Limb (tissue), 2 donors: Measurements from ENCODE around the gene NEK6.

Experiments
- DNase-seq, 2 donors: peaks; one replicate each; pipeline ENCODE4 v3.0.0-alpha.2; 2016; ENCODE audit errors: extremely low spot score in 2 of 2

Gene NEK6

DNA sequence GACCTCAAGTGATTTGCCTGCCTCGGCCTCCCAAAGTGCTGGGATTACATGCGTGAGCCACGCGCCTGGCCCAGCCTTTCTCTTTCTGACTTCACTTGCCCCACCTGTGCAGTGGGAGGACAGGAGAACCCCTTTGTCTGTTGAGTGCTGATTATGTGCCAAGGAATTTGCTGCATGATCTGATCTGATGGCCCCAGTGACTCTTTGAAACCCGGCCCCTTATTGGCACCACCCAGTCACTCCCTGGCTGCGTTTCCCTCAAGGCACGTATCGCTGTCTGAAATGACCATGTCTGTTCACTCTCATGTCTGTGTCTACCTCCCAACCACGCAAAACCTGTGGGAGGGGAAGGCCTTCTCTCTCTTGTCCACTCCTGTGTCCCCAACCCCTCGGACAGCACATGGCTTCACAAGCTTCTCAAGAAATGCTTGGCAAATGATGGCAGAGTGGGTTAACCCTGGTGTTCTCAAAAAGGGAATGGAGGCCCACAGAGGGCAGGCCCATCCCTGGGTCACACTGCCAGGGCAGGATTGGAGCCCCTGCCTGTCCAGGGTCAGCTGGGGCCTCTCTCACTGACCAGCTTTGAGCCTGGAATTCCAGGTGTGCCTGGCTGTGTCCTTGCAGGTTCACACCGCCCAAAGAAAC, 21.9 kb downstream of the NEK6 start:
- no peak for DNase-seq

DNA sequence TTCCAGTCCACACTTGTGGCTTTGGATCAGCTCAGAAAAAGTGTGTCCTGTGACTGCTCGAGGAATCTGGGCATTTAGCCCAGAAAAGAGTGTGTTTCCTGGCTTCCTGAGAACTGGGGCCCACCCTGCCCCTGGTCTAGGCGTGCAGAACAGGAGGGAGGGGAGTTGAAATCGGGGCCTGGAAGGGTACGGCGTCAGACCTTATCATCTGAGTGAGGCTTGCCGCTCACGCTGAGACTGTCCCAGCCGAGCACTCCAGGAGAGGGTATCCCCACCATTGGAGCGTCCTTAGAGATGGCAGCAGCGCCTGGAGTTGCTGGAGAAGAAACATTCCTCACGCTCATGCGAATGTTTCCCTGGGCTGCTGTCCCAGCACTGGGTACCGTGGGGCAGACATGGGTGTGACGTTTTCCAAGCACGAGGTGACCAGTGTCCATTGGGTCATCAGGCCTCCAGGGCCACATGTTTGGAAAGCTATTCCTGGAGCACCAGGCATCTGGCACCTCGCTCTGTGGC, 22.5 kb downstream of the NEK6 start:
- peak; percentile 80 to 88 for DNase-seq

DNA sequence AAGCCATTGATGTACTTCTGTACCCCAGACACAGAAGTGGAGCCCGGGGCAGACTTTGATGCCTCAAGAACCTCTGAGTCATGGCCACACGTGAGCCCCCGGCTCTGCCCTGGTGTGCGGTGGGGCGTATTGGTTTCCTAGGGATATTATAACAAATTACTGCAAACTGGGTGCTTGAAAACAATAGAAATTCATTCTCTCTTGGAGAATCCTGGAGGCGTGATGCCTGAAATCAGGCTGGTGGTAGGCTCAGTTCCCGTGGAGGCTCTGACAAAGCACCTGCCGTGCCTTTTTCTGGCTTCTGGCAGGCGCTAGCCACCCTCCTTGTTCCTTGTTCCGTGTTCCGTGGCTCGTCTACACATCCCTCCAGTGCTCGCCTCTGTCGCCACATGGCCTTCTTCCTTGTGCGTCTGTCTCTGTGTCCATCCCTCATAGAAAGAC, 24.2 kb downstream of the NEK6 start:
- DNase-seq, result no peak

DNA sequence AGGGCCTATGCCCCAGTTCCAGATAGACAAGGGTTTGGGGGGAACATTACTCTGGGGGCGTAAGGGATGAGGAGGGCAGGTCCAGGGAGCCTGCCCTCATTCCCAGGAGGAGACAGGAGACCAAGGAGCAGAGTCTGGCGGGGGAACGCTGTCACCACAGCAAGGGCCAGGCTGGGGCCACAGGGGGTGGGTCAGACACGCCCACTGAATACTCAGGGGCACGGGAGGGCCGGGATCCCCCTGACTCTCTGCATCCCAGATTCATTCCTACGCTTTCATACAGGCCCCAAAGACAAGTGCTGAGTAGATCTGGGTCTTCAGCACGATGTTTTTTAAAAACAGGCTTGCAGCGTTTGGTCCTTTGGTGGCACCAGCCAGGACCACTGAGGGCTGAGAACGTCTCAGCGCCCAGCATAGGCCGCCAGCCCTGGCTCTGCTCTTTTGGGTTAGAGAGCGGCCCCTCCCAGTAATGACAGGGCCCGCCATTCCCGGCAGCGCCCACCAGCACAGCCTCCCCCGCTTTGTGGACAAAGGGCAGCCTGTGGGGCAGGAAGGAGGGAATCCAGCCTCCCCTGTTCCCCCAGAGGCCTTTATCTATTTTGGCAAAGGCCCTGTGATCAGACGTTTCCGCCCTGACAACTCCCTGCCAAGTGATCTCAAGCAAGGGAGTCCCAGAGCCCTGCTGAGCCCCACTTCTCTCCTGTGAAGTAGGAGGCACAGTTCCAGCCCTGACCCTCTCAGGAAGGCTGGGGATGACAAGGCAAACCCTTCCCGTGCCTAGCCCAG, 24.9 kb downstream of the NEK6 start:
- no peak for DNase-seq

DNA sequence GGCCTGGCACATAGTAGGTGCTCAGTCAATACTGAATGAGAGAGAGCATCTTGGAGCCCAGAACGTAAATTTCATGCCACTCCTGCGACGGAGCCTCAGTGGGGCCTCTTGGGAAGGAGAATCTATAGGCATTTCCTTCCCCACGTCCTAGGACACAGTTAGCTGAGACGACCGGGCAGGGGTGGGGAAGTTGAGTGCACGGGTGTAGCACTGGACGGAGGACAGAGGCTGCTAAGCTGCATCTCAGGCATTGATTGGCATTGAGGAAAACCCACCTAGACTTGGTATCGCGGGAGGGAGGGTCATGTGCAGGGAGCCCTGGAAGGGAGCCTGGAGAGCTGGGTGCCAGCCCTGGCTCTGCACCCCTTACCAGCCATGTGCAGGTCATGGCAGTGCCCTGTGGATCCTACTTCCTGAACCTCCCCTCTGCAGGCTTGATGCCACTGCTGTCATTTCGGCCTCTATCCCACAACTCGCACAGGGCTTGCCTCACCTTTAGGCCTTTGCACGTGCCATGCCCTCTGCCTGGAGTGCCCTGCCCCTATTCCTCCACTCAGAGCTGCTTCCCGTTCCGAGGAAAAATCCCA, 25.6 kb downstream of the NEK6 start:
- DNase-seq, result no peak

DNA sequence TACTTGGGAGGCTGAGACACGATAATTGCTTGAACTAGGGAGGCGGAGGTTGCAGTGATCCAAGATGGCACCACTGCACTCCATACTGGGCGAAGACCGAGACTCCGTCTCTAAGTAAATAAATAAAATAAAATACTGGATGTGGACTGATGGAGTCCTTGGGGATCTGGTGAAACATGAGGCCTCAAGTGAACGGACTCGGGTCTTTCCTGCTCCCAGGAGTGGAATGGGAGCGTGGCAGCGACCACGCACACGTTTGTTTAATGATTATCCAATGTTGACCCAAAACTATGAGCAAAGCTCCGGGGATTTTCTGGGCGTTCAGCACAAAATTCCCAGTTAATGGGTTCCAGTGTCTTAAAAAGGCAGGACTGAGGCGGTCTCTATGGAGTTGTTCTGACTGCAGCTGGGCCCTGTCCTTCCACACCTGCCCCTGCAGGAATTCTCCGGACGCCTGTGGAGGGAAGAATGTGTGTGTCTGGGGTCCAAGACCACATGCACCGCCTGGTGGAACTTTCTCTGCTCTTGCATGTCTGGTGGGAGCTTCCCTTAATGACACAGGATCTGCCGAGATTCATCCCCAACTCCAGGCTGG, 26.6 kb downstream of the NEK6 start:
- DNase-seq, result no peak

DNA sequence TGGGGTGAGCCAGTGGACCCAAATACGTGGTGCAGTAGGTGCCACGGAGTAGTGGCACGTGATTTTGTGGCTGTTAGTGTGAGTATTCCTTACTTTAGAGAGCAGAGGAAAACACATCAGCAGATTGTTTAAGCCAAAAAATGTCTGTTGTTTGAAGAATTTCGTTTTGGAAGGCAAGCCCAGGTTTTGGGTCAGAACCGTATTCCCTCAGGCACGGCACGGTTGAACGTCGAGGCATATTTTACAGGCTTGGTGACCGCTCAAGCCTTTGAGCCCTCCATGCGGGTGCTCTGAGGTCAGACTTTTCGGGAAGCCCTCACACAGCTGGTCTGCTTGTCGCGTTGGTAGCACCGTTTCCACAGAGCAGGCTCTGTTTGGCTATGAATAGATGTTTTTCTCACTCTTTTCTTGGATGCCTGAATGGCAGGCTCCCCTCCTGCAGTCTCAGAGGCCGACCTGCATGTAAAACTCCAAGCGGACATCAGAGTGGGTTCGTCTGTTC, 27.2 kb downstream of the NEK6 start:
- peak; percentile 58 to 59 for DNase-seq

DNA sequence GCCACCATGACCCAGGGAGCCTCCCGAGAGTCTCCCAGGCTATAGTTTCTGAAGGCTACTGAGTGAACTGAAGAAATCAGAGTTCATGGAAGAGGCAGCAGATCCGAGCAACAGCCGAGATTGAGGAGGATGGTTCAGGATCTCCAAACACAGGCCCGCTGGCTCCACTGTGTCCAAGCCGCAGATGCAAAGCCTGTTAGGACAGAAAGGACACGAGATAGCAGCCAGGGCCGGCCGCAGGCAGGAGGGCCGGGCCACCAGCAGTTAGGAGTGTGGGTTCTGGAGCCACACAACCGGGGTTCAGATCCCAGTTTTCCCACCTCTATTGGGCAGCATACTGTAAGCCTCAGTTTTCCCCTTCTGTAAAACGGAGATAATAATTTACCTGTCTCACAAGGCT, 27.7 kb downstream of the NEK6 start:
- no peak for DNase-seq

DNA sequence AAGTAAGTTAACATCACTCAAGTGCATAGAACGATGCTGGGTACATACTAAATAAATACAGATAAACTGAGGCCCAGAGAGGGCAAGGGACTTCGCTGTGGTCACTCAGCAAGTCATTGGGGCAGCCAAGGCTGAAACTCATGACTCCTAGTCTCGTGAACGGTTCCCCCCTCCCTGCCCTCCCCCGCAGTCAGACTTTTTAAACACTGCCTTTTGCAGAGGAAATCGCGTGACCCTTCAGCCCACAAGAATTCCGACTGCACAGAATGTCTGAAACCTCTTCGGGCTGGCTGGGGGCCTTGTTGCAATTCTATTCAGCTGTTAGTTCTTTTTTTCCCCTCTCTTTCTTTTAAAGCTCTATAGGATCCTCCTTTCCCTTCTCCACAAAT, 28.1 kb downstream of the NEK6 start:
- DNase-seq, result peak; percentile 69 to 70

DNA sequence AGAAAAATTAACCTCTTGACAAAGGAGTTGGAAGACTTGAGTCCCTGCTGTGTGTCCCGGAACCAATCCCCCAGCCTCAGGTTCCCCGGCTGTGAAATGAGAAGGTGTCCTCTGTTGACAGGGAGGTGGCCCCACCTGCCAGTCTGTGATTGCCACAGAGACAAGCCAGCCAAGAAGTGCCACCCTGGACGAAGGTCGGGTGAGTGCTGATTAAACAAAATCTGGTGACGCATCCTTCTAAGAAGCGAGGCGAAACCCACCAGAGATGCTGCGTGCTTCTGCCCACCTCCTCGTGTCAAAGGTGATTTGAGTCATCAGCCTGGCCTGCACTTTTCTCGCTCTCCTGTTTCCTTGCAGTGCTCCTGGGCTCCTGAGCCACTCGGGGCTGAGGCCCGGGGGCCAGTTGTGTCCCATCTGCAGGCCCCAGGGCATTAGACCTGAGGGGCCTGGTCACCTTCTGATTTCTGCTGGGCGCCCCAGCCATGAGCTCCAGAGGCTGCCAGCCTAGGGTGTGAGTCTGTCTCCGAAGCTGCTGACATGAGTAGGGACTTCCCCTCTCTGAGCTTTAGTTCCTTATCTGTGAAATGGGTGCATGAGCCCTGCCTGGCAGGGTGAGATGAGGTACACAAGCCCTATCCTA, 28.7 kb downstream of the NEK6 start:
- DNase-seq, result no peak

DNA sequence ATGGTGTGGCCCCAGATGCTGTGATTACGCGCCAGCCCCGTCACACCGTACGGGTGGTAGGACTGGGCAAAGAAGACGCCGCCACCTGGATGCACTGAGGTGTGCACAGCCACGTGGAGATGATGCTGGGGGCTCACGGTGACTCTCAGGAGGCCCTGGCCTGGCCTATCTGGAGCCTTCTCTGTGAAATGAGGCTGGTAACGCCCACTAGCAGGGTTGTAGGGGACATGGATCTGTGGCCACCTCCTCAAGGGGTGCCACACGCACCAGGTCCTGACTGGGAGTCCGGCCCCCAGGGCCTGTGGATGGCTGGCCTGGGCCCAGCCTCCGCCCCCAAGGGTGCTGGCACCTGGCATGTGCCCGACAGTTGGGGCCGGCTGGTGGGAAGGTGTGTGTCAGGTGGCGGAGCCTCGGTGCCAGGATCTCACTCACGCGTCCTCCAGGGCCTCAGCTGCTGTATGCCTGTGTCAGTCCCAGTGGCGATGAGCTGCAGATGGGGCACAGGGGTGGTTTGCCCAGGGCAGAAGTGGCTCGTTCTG, 32.4 kb downstream of the NEK6 start:
- no peak for DNase-seq

DNA sequence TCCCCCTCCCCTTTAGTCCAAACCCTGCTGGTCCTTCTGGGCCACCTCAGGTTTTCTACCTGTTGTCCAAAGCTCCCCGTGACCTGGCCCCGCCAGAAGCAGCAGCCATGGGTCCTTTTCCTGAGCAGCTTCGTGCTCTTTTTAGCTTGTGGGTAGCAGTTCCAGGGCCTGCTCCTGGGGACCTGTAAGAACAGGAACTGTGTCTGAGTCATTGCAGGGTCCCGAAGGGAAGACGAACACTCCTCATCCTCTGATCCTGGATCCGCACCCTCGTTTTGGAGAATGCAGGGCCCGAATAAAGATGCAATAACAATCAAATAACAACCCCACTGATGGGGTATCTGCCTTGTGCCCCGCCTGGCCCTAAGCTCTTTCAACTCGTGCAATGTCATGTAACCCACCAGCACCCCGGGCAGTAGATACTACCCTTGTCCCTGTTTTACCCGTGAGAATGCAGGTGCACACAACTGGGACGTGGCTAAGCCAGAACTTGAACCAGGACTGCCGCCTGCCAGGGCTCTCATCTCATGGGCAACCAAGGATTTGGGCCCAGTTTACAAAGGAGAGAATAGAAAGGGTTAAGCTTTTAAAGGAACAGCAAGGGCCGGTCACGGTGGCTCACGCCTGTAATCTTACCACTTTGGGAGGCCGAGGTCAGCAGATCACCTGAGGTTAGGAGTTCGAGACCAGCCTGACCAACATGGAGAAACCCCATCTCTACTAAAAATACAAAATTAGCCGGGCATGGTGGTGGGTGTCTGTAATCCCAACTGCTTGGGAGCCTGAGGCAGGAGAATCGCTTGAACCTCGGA, 33.2 kb downstream of the NEK6 start:
- no peak for DNase-seq

DNA sequence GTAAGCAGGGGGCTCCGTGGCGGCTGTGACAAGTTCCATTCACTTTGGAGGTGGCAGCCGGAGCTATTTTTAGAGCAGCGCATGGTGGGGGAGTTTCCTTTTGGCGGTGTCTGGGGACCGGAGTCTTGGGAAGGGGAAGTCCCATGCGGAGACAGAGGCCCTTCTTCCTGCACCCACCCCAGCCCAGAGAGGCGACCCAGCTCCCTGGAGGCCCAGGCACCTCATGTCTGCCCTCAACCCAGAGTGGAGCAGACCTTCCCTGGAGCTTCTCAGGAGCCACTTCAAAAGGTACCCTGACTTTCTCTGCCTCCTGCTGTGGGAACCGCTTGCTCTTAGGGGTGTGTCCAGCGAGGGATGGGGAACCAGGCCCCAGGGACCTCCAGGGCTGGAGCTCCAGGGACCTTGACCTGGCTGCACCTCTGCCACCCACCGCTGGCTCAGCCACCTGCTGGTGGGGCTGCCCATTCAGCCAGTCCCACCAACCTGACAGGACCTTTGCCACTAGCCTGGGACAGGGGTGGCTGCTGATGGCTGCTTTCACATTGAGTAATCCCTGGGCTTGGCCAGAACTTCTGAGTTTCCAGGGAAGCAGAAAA, 34.1 kb downstream of the NEK6 start:
- DNase-seq, result no peak

DNA sequence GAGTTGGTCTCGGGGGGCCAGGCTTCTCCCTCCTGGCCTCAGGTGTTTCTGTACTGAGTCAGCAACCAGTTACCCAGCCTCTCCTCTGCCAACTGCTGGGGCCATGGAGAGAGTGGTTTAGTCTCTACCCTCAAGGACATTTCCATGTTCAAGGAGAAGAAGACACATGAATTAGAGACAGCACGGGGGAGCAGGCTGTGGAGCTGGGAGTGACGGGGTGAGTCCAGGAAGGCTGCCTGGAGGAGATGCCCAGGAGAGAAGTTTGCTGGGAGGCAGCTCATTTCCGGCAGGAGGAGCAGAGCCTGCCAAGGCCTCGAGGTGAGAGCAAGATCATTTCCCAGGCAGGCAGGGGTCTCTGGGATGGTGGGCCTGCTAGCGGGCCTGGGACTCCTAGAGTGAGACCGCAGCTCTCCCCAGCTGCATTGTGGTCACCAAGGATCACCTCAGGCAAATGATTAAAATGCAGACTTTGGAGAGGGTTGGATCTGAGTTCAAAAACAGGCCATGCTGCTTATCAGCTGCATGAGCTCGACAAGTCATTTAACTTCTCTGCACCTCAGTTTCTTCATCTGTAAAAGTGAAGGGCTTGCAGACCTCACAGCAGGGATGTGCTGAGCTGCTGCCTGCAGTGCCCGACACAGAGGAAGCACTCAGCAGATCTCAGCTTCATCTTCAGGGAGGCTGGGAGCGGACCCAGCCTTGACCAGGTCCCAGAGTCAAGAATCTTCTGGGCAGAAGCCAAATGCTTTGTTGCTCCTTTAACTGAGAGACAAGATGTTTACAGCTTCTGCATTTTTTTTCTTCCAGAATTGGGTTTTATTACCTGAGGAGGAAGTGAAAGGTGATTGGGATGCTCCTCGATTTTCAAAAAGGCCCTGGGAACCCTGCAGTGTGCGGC, 35.2 kb downstream of the NEK6 start:
- no peak for DNase-seq

DNA sequence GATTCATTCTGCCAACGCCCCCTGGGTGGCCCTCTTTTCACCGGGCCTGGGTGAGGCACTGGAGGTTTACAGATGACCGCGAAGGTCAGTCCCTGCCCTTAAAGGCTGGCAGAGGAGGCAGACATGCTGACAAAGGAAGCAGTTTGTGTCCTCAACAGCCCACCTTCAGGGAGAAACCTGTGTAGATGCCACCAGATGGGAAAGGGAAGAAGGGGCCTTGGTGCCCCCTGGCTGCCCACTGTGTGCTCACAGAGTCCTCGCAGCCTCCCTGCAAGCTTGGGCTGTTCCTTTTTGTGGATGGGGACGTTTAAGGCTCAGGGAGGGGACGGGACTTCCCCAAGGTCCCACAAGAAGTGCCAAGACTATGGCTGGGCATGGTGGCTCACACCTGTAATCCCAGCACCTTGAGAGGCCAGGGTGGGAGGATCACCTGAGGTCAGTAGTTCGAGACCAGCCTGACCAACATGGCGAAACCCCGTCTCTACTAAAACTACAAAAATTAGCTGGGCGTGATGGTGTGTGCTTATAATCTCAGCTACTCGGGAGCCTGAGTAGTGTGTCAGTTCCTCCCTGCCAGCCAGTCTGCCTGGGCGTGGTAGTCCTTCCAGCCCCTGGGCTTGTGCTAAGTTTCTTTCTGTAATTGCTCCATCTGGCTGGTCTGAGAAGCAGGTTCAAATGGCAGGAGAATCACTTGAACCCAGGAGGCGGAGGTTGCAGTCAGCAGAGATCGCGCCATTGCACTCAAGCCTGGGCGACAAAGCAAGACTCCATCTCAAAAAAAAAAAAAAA, 36.2 kb downstream of the NEK6 start:
- no peak for DNase-seq

DNA sequence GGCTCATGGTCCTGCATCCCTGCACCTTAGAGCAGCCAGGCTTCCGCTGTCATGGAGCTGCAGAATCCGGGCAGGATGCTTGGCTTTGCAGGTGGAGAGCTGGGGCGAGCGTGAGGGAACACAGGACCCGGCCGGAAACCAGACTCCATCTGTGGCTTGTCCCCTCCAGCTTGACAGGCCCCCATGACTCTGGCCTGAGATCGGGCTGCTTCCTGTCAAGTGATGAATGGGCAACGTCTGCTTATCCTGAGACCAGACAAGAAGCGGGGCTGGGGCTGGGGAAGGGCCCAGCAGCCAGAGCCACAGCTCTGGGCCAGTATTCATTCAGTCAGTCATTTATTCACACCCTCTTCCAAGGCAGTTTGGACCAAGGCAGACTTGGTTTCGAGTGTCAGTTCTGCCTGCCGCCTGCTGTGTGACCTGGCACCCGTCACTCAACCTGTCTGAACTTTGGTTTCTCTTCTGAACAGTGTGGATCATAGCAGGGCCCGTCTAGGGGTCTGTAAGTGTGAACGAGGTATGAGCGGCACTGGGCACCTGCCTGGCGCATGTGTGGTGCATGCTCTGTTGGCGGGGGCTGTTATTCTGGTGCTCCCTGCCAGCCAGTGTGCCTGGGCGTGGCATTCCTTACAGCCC, 37.5 kb downstream of the NEK6 start:
- no peak for DNase-seq

DNA sequence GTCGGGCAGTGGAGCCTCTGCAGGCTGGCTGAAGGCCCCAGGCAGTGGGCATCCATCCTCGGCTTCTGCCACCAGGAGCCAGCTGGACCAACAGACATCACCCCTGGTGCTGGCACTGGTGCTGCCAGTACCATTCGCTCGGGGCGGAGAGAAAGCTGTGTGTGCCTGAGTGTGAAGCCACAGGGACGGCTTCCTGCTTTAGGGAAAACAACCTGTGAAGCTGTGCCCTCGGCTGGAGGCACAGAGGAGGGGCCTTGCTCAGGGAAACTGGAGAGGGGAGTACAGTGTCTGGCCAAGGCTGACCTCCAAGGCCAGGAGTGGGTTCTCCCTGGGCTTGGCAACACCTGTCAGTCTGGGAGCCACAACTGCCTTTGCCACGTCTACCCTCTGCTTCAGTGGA, 38.3 kb downstream of the NEK6 start:
- DNase-seq, result no peak
